Erythroblast (primary cell): ENCODE results near the gene EDN3.

Experiments used
- GATA1 ChIP-seq: IDR thresholded peaks from 2 replicates; pipeline ENCODE4 v1.6.1; 2011; ENCODE audit warnings: low read depth, mild to moderate bottlenecking, control low read depth, low read length, moderate library complexity
- POLR2A ChIP-seq: IDR thresholded peaks from 2 replicates; pipeline ENCODE4 v1.6.1; 2011; ENCODE audit warnings: mild to moderate bottlenecking, low read length

GRCh38 chr20:59305908-59306655, 5.7 kb downstream of the EDN3 start:
- TF ChIP-seq POLR2A (no peak), GATA1 (no peak)
